ENCODE measurements around the gene MBP. TPM values are rescaled to one million over a fixed set of nuclear protein-coding genes. Genes with fewer than 3 reads are reported as not detected.

MBP gene
- total and polyA plus RNA-seq, 2 experiments from 2014 or later: 18.4 to 22.9 TPM

DNA sequence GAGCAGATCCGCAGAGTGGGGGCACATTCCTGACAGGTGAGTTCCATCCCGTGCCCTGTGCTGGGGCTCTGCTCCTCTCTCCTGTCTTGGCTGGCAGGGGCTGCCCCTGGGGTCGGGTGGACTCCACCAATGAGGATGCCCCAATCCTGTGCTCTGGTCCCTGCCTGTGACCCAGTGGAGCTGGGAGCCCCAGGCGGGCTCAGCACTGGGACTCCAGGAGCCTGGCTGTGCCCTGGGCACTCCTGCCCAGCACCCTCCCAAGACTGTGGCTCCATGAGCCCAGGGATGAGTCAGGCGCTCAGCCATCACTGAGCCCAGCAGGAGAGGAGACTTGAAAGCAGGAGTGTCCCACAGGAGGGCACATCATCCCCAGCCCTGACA is 53.9 kb downstream of the MBP start:
- Histone ChIP-seq H3K27ac (ENCODE audit: low read depth) (no peak overlapping the region), H3K36me3 (ENCODE audit: insufficient read depth) (no peaks in the 10 kb centered on the region), H3K4me3 (no peak overlapping the region), H3K27me3 (ENCODE audit: insufficient read depth) (no peaks in the 10 kb centered on the region), H3K79me2 (replicated peaks; ENCODE audit: insufficient read depth) (peaks cover 1% of the 10 kb centered on the region; the same call in 1 of the 2 replicates), H2AFZ (no peak overlapping the region), H3F3A (replicated peaks; ENCODE audit: low read depth) (no peaks in the 10 kb centered on the region), H3K9me2 (ENCODE audit: insufficient read depth) (no peaks in the 10 kb centered on the region), H3K4me2 (no peak overlapping the region), H3K4me1 (ENCODE audit: insufficient read depth) (peaks cover 8% of the 10 kb centered on the region), H4K20me1 (replicated peaks; ENCODE audit: insufficient read depth) (no peaks in the 10 kb centered on the region)
- Mint-ChIP-seq H3K4me3 (no peak overlapping the region), H3K9me3 (no peaks in the 10 kb centered on the region), H3K27me3 (ENCODE audit: insufficient read depth, low read depth, poor library complexity) (peaks cover 6% of the 10 kb centered on the region), H3K4me1 (peaks cover 11% of the 10 kb centered on the region), H3K27ac (no peak overlapping the region), H3K36me3 (ENCODE audit: low read depth) (peaks cover 4% of the 10 kb centered on the region; the same call in 1 of the 3 replicates)
- TF ChIP-seq, protein P1, sequence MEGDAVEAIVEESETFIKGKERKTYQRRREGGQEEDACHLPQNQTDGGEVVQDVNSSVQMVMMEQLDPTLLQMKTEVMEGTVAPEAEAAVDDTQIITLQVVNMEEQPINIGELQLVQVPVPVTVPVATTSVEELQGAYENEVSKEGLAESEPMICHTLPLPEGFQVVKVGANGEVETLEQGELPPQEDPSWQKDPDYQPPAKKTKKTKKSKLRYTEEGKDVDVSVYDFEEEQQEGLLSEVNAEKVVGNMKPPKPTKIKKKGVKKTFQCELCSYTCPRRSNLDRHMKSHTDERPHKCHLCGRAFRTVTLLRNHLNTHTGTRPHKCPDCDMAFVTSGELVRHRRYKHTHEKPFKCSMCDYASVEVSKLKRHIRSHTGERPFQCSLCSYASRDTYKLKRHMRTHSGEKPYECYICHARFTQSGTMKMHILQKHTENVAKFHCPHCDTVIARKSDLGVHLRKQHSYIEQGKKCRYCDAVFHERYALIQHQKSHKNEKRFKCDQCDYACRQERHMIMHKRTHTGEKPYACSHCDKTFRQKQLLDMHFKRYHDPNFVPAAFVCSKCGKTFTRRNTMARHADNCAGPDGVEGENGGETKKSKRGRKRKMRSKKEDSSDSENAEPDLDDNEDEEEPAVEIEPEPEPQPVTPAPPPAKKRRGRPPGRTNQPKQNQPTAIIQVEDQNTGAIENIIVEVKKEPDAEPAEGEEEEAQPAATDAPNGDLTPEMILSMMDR (conservative IDR thresholded peaks at IDR 0.05; ENCODE audit: low read depth in 2 of 2): no peak
- TF ChIP-seq, protein P2, sequence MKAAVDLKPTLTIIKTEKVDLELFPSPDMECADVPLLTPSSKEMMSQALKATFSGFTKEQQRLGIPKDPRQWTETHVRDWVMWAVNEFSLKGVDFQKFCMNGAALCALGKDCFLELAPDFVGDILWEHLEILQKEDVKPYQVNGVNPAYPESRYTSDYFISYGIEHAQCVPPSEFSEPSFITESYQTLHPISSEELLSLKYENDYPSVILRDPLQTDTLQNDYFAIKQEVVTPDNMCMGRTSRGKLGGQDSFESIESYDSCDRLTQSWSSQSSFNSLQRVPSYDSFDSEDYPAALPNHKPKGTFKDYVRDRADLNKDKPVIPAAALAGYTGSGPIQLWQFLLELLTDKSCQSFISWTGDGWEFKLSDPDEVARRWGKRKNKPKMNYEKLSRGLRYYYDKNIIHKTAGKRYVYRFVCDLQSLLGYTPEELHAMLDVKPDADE (IDR thresholded peaks at IDR 0.05): no peak
- TF ChIP-seq STAT1 (IDR thresholded peaks at IDR 0.05; ENCODE audit: unreplicated experiment) (no peak), ZNF114 (CRISPR knock-in tag; IDR thresholded peaks at IDR 0.05) (no peak), NANOG (IDR thresholded peaks at IDR 0.05; ENCODE audit: borderline replicate concordance) (no peak), POLR2AphosphoS5 (IDR thresholded peaks at IDR 0.05; ENCODE audit: low read depth) (no peak), CREB1 (CRISPR knock-in tag; IDR thresholded peaks at IDR 0.05; ENCODE audit: low read depth) (no peak), EZH2 (IDR thresholded peaks at IDR 0.05; ENCODE audit: low read depth, unreplicated experiment) (no peak), JUNB (IDR thresholded peaks at IDR 0.05; ENCODE audit: unreplicated experiment) (no peak), EZH2phosphoT487 (IDR thresholded peaks at IDR 0.05; ENCODE audit: unreplicated experiment) (no peak), ZNF331 (CRISPR knock-in tag; IDR thresholded peaks at IDR 0.05; ENCODE audit: low read depth) (no peak)
- TF ChIP-seq, protein P3, sequence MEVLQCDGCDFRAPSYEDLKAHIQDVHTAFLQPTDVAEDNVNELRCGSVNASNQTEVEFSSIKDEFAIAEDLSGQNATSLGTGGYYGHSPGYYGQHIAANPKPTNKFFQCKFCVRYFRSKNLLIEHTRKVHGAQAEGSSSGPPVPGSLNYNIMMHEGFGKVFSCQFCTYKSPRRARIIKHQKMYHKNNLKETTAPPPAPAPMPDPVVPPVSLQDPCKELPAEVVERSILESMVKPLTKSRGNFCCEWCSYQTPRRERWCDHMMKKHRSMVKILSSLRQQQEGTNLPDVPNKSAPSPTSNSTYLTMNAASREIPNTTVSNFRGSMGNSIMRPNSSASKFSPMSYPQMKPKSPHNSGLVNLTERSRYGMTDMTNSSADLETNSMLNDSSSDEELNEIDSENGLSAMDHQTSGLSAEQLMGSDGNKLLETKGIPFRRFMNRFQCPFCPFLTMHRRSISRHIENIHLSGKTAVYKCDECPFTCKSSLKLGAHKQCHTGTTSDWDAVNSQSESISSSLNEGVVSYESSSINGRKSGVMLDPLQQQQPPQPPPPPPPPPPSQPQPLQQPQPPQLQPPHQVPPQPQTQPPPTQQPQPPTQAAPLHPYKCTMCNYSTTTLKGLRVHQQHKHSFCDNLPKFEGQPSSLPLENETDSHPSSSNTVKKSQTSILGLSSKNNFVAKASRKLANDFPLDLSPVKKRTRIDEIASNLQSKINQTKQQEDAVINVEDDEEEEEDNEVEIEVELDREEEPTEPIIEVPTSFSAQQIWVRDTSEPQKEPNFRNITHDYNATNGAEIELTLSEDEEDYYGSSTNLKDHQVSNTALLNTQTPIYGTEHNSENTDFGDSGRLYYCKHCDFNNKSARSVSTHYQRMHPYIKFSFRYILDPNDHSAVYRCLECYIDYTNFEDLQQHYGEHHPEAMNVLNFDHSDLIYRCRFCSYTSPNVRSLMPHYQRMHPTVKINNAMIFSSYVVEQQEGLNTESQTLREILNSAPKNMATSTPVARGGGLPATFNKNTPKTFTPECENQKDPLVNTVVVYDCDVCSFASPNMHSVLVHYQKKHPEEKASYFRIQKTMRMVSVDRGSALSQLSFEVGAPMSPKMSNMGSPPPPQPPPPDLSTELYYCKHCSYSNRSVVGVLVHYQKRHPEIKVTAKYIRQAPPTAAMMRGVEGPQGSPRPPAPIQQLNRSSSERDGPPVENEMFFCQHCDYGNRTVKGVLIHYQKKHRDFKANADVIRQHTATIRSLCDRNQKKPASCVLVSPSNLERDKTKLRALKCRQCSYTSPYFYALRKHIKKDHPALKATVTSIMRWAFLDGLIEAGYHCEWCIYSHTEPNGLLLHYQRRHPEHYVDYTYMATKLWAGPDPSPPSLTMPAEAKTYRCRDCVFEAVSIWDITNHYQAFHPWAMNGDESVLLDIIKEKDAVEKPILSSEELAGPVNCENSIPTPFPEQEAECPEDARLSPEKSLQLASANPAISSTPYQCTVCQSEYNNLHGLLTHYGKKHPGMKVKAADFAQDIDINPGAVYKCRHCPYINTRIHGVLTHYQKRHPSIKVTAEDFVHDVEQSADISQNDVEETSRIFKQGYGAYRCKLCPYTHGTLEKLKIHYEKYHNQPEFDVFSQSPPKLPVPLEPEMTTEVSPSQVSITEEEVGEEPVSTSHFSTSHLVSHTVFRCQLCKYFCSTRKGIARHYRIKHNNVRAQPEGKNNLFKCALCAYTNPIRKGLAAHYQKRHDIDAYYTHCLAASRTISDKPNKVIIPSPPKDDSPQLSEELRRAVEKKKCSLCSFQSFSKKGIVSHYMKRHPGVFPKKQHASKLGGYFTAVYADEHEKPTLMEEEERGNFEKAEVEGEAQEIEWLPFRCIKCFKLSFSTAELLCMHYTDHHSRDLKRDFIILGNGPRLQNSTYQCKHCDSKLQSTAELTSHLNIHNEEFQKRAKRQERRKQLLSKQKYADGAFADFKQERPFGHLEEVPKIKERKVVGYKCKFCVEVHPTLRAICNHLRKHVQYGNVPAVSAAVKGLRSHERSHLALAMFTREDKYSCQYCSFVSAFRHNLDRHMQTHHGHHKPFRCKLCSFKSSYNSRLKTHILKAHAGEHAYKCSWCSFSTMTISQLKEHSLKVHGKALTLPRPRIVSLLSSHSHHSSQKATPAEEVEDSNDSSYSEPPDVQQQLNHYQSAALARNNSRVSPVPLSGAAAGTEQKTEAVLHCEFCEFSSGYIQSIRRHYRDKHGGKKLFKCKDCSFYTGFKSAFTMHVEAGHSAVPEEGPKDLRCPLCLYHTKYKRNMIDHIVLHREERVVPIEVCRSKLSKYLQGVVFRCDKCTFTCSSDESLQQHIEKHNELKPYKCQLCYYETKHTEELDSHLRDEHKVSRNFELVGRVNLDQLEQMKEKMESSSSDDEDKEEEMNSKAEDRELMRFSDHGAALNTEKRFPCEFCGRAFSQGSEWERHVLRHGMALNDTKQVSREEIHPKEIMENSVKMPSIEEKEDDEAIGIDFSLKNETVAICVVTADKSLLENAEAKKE (CRISPR knock-in tag; IDR thresholded peaks at IDR 0.05): no peak
- DNase-seq (ENCODE audit: low spot score) (no peak), ATAC-seq (no peak)

Measured in GM23338 (cell line).